ENCODE measurements around the gene BAIAP2L2. TPM values are rescaled to one million over a fixed set of nuclear protein-coding genes. Genes with fewer than 3 reads are reported as not detected.

BAIAP2L2 gene
- total and polyA plus RNA-seq, 2 of the 4 experiments (the other 2 are of a cell fraction) = 0.18 to 0.46 TPM

- Histone ChIP-seq H2BK15ac (ENCODE audit: low read depth, low read length) (no peak overlapping the region), H4K5ac (ENCODE audit: low read depth, low read length) (no peak overlapping the region), H3K56ac (ENCODE audit: extremely low read depth, insufficient read depth, low read length) (no peak overlapping the region), H3K36me3 (ENCODE audit: control insufficient read depth, insufficient read depth, low read length) (no peaks in the 10 kb centered on the region), H3K4me1 (ENCODE audit: control insufficient read depth, insufficient read depth, low read length) (no peaks in the 10 kb centered on the region), H4K8ac (ENCODE audit: low read depth in 2 of 2, low read length in 2 of 2) (no peak overlapping the region), H3K4ac (ENCODE audit: low read depth, low read length) (no peak overlapping the region), H2AK5ac (ENCODE audit: low read depth, low read length) (no peak overlapping the region), H4K20me1 (ENCODE audit: insufficient read depth, low read length) (no peaks in the 10 kb centered on the region), H3K9me1 (ENCODE audit: insufficient read depth, low read length) (no peaks in the 10 kb centered on the region), H3K4me2 (ENCODE audit: low read depth, low read length) (no peak overlapping the region), H3K27me3 (ENCODE audit: control insufficient read depth, insufficient read depth, low read length) (peaks cover 2% of the 10 kb centered on the region; the same call in 1 of the 2 replicates), H3K23ac (ENCODE audit: low read depth, low read length) (no peak overlapping the region), H2AK9ac (replicated peaks; ENCODE audit: low read depth, low read length, poor library complexity) (no peak overlapping the region), H2BK20ac (ENCODE audit: low read depth, low read length) (no peak overlapping the region), H2BK5ac (ENCODE audit: low read depth, low read length, poor library complexity, severe bottlenecking) (no peak overlapping the region), H3K18ac (ENCODE audit: low read depth, low read length) (no peak overlapping the region), H4K91ac (ENCODE audit: insufficient read depth, low read depth, low read length) (no peak overlapping the region), H2AFZ (replicated peaks; ENCODE audit: low read length, poor library complexity) (no peak overlapping the region), H3K9ac (ENCODE audit: low read depth, low read length) (no peak overlapping the region), H3K4me3 (ENCODE audit: insufficient read depth, low read depth, low read length) (no peak overlapping the region), H3K27ac (ENCODE audit: insufficient read depth, low read length) (no peak overlapping the region), H3K14ac (replicated peaks; ENCODE audit: low read depth, low read length) (no peak overlapping the region), H3K9me3 (ENCODE audit: control insufficient read depth, insufficient read depth, low read length) (no peaks in the 10 kb centered on the region), H2BK120ac (ENCODE audit: low read depth, low read length) (no peak overlapping the region), H3K79me1 (ENCODE audit: low read depth in 1 of 2, low read length in 2 of 2) (no peaks in the 10 kb centered on the region)
- TF ChIP-seq BHLHE40 (IDR thresholded peaks at IDR 0.05; ENCODE audit: low read depth, low read length) (no peak), RCOR1 (IDR thresholded peaks at IDR 0.05; ENCODE audit: insufficient replicate concordance, low read length) (no peak), FOS (IDR thresholded peaks at IDR 0.05; ENCODE audit: low read depth, low read length) (no peak), CHD1 (IDR thresholded peaks at IDR 0.05; ENCODE audit: low read depth, low read length) (no peak), MAZ (IDR thresholded peaks at IDR 0.05; ENCODE audit: borderline replicate concordance, low read depth, low read length) (no peak), MAFK (IDR thresholded peaks at IDR 0.05; ENCODE audit: low read depth, low read length) (no peak), RAD21 (IDR thresholded peaks at IDR 0.05; ENCODE audit: low read length) (no peak)
- TF ChIP-seq, protein P1, sequence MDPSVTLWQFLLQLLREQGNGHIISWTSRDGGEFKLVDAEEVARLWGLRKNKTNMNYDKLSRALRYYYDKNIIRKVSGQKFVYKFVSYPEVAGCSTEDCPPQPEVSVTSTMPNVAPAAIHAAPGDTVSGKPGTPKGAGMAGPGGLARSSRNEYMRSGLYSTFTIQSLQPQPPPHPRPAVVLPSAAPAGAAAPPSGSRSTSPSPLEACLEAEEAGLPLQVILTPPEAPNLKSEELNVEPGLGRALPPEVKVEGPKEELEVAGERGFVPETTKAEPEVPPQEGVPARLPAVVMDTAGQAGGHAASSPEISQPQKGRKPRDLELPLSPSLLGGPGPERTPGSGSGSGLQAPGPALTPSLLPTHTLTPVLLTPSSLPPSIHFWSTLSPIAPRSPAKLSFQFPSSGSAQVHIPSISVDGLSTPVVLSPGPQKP (IDR thresholded peaks at IDR 0.05; ENCODE audit: borderline replicate concordance, low read depth, low read length) = no peak
- TF ChIP-seq, protein P2, sequence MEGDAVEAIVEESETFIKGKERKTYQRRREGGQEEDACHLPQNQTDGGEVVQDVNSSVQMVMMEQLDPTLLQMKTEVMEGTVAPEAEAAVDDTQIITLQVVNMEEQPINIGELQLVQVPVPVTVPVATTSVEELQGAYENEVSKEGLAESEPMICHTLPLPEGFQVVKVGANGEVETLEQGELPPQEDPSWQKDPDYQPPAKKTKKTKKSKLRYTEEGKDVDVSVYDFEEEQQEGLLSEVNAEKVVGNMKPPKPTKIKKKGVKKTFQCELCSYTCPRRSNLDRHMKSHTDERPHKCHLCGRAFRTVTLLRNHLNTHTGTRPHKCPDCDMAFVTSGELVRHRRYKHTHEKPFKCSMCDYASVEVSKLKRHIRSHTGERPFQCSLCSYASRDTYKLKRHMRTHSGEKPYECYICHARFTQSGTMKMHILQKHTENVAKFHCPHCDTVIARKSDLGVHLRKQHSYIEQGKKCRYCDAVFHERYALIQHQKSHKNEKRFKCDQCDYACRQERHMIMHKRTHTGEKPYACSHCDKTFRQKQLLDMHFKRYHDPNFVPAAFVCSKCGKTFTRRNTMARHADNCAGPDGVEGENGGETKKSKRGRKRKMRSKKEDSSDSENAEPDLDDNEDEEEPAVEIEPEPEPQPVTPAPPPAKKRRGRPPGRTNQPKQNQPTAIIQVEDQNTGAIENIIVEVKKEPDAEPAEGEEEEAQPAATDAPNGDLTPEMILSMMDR (conservative IDR thresholded peaks at IDR 0.05; ENCODE audit: low read depth, low read length) = no peak
- no peak for ATAC-seq (ENCODE audit: low read depth)
- dilution Hi-C loops (cut with HindIII; ENCODE audit: low sequenced_read_pairs, unreplicated experiment) (no loop called here), in situ Hi-C loops (cut with MboI; ENCODE audit: low sequenced_read_pairs) (no loop called here), intact Hi-C loops (cut with micrococcal nuclease) (no loop called here)
- ChIA-PET POLR2A (ENCODE audit: unreplicated experiment) (no interaction called here), CTCF (no interaction called here)
- BruUV-seq (replicated peaks) = no TSS peak
- 74% methylated on average over 13 of the region's 22 CpGs; no CpG with 5 or more reads in 1 of the 2 experiments for WGBS, 2 experiments (ENCODE audit: extremely low coverage in 2 of 2, insufficient read length in 1 of 2)
- no peak for DNase-seq
Observed at GRCh38 chr22:38109371-38110001, 998 bp downstream of the BAIAP2L2 start.

All from IMR-90 (cell line).